IPS-18c (cell line): ENCODE measurements around the gene PALLD.
"Not testable (repeated sequence)": the region's sequence is repeated elsewhere in the genome, so short reads cannot be mapped to it uniquely, and the experiment has no call there.

Experiments used
- H3K4me3 ChIP-seq: 2 replicates; pipeline ENCODE4 v1.7.0; 2013; ENCODE audit warnings: low read depth, mild to moderate bottlenecking, low read length, moderate library complexity; ENCODE audit not compliant: insufficient read depth
- H3K9me3 ChIP-seq: one replicate; pipeline ENCODE4 v1.6.1; 2013; ENCODE audit warnings: mild to moderate bottlenecking, low read length, moderate library complexity; ENCODE audit not compliant: control insufficient read depth, insufficient read depth

PALLD gene

GRCh38 chr4:168487282-168488035, 9.4 kb upstream of the PALLD start:
- no peaks in the 10 kb centered on the region for H3K9me3 ChIP-seq
- no peak overlapping the region for H3K4me3 ChIP-seq

GRCh38 chr4:168488869-168489274, 8.0 kb upstream of the PALLD start:
- H3K9me3 ChIP-seq = peaks cover 2% of the 10 kb centered on the region
- no peak overlapping the region for H3K4me3 ChIP-seq

- Histone ChIP-seq H3K9me3 (peaks cover 2% of the 10 kb centered on the region), H3K4me3 (no peak overlapping the region)
Measured at GRCh38 chr4:168489616-168490015, 7.2 kb upstream of the PALLD start.

- no peak overlapping the region for H3K4me3 ChIP-seq
- H3K9me3 ChIP-seq = peaks cover 2% of the 10 kb centered on the region
Measured at GRCh38 chr4:168490711-168491110, 6.1 kb upstream of the PALLD start.

GRCh38 chr4:168491563-168491962, 5.3 kb upstream of the PALLD start:
- Histone ChIP-seq H3K9me3 (peaks cover 2% of the 10 kb centered on the region), H3K4me3 (no peak overlapping the region)

- Histone ChIP-seq H3K9me3 (no peaks in the 10 kb centered on the region), H3K4me3 (no peak overlapping the region)
Measured at GRCh38 chr4:168498251-168498650, 1.4 kb downstream of the PALLD start.

- no peaks in the 10 kb centered on the region for H3K9me3 ChIP-seq
- no peak overlapping the region for H3K4me3 ChIP-seq
Measured at GRCh38 chr4:168499241-168499640, 2.4 kb downstream of the PALLD start.

GRCh38 chr4:168501407-168501806, 4.6 kb downstream of the PALLD start:
- no peaks in the 10 kb centered on the region for H3K9me3 ChIP-seq

GRCh38 chr4:168502861-168503260, 6.0 kb downstream of the PALLD start:
- Histone ChIP-seq H3K9me3 (no peaks in the 10 kb centered on the region), H3K4me3 (no peak overlapping the region)

More at GRCh38 chr4:168501407-168501806, 4.6 kb downstream of the PALLD start:
- H3K4me3 ChIP-seq = no peak overlapping the region

- H3K4me3 ChIP-seq = no peak overlapping the region
Measured at GRCh38 chr4:168503652-168504362, 7.0 kb downstream of the PALLD start.

GRCh38 chr4:168504526-168504925, 7.7 kb downstream of the PALLD start:
- no peak overlapping the region for H3K4me3 ChIP-seq
- H3K9me3 ChIP-seq = no peaks in the 10 kb centered on the region

More at GRCh38 chr4:168503652-168504362, 7.0 kb downstream of the PALLD start:
- H3K9me3 ChIP-seq = no peaks in the 10 kb centered on the region

GRCh38 chr4:168506014-168506413, 9.2 kb downstream of the PALLD start:
- no peaks in the 10 kb centered on the region for H3K9me3 ChIP-seq
- no peak overlapping the region for H3K4me3 ChIP-seq

GRCh38 chr4:168507178-168507815, 10.4 kb downstream of the PALLD start:
- Histone ChIP-seq H3K4me3 (no peak overlapping the region), H3K9me3 (no peaks in the 10 kb centered on the region)

- no peak overlapping the region for H3K4me3 ChIP-seq
- H3K9me3 ChIP-seq = no peaks in the 10 kb centered on the region
Measured at GRCh38 chr4:168508683-168509082, 11.8 kb downstream of the PALLD start.

- Histone ChIP-seq H3K9me3 (no peaks in the 10 kb centered on the region), H3K4me3 (no peak overlapping the region)
Measured at GRCh38 chr4:168509786-168510185, 12.9 kb downstream of the PALLD start.

- no peaks in the 10 kb centered on the region for H3K9me3 ChIP-seq
- no peak overlapping the region for H3K4me3 ChIP-seq
Measured at GRCh38 chr4:168511780-168512489, 15.1 kb downstream of the PALLD start.

- H3K4me3 ChIP-seq, H3K9me3 ChIP-seq: not testable (repeated sequence)
Measured at GRCh38 chr4:168513826-168514225, 17.0 kb downstream of the PALLD start.
